GM12891 (cell line): ENCODE measurements around the gene DAPK3.

ENCODE experiments used
- DNase-seq: peaks from one replicate; pipeline ENCODE4 v3.0.0; 2011; ENCODE audit warnings: low spot score; ENCODE audit not compliant: insufficient read length
- FAIRE-seq: peaks from 2 replicates; lab custom pipeline; 2011; peaks lifted over from hg19 to GRCh38; lab: Jason Lieb, UNC
- PAX5 ChIP-seq: IDR thresholded peaks from 2 replicates; pipeline ENCODE4 v1.6.1; 2011; ENCODE audit warnings: low read length, moderate library complexity, mild to moderate bottlenecking; ENCODE audit not compliant: insufficient read depth, severe bottlenecking
- POLR2A ChIP-seq: IDR thresholded peaks from 2 replicates; pipeline ENCODE4 v1.6.1; 2011; ENCODE audit warnings: low read depth, low read length, control low read depth
- POLR2AphosphoS5 ChIP-seq: IDR thresholded peaks from 2 replicates; pipeline ENCODE4 v1.6.1; 2011; ENCODE audit warnings: low read depth, low read length, control low read depth
- POU2F2 ChIP-seq: IDR thresholded peaks from 2 replicates; pipeline ENCODE4 v1.6.1; 2011; ENCODE audit warnings: low read depth, mild to moderate bottlenecking, control low read depth, low read length, moderate library complexity
- SPI1 ChIP-seq: IDR thresholded peaks from 2 replicates; pipeline ENCODE4 v1.6.1; 2011; ENCODE audit warnings: low read depth, low read length, control low read depth
- TAF1 ChIP-seq: IDR thresholded peaks from 2 replicates; pipeline ENCODE4 v1.6.1; 2011; ENCODE audit warnings: low read depth, low read length, control low read depth

The DAPK3 gene

DNA sequence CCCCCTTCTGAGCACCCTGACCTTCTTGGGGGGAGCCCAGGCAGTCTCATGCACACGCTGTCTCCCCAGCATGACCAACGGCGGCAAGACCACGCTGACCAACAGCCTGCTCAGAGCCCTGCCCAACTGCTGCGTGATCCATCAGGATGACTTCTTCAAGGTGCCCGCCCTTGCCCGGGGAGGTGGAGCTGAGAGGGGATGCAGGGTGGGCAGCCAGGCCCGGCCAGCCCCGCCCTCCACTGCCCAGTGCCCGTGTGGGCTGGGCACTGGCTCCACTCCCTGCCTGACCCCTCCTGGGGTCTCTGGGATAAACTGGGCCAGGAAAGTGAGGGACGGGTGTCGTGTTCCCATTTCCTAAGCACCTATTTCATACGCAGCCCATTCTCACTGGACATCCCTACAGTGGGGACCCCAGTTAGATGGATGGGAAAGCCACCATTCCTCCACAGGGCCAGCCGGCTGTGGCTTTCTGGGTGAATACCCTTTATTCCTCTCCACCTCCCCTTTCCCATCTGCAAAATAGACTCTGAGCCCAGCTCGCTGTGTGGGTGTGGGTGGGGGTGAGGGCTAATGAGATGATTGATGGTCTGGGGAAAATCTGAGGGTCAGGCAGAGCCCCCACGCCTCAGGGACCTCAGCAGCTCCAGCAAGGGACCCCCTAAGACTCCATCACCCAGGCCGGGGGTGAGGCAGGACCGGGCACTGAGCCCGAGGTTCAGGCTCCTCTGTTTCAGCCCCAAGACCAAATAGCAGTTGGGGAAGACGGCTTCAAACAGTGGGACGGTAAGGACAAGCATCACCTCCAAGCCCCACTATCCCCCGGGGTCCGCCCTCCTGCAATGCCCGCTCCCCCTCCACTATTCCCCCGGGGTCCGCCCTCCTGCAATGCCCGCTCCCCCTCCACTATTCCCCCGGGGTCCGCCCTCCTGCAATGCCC, 34.1 kb downstream of the DAPK3 start:
- no peak for DNase-seq
- no peak for FAIRE-seq
- TF ChIP-seq POLR2AphosphoS5 (no peak), POU2F2 (no peak), PAX5 (no peak), SPI1 (no peak), POLR2A (no peak), TAF1 (no peak)

DNA sequence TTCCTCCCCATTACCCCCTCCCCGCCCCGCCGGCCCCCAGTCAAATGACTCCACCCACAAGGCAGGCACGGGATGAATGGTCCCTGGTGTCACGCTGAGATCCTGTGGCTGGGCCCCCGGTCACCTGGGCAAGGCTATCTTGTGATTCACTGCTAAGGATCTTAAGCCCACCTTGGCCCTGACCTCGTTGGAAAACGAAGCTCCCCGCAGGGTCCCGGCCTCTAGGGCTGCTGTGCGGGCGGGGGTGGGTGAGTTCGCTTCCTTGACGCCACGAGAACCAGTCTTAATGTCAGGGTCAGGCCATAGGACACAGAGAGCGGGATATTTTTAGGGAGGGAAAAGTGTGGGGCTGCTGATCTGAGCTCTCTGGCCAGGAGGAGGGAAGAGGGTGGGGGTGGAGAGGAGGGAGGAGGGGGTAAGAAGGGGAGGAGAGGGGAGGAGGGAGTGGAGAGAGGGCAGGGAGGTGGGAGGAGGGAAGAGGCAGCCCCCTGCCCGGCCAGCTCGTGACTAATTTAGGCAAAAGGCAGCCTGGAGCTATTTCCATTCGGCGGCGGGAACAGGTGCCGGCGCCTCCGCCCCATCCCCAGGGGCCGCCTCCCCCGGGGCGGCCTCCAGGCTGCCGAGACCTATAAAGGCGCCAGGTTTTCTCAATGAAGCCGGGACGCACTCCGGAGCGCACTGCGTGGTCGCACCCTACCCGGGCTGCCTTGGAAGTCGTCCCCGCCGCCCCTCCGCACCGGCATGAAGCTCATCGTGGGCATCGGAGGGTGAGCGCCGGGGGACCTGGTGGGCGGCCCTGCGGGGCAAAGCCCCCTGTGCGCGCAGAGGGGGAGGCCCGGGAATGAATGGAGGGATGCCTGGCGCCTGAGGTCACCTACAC, 37.7 kb downstream of the DAPK3 start, which contains the start of gene NMRK2:
Gene NMRK2, plus strand, starts transcription at position 139 of the 880 bp plus-strand sequence. Its CDS starts 603 bp downstream, at position 742.
- no peak for DNase-seq
- TF ChIP-seq PAX5 = no peak
- TF ChIP-seq POLR2AphosphoS5 = no peak
- no peak for TF ChIP-seq TAF1
- no peak for TF ChIP-seq POU2F2
- TF ChIP-seq SPI1 = no peak
- no peak for TF ChIP-seq POLR2A
- FAIRE-seq = no peak

DNA sequence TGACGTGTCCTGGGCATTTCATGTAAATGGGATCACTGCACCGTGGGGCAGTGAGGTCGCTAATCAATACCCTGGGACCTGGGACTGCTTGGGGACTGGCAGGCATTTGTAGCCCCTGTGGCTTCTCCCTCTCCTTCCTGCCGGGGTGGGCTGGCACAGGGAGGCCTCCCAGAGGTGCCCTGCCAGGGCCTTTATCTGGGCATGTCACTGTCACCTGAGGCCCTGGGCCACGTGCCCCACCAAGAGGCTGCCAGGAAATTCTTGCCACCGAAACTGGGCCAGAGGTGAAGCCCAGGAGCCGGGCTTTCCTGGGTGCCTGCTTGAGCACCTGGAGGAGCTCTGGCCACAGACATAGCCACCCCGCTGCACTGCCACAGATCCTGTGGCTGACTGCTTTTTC, 39.9 kb downstream of the DAPK3 start:
- TF ChIP-seq PAX5 (no peak), SPI1 (no peak), TAF1 (no peak), POLR2AphosphoS5 (no peak), POU2F2 (no peak), POLR2A (no peak)
- DNase-seq = no peak
- FAIRE-seq = no peak

- DNase-seq = no peak
- TF ChIP-seq POU2F2 (no peak), POLR2AphosphoS5 (no peak), PAX5 (no peak), POLR2A (no peak), TAF1 (no peak), SPI1 (no peak)
Observed at GRCh38 chr19:3923912-3924311, 47.0 kb downstream of the DAPK3 start.

DNA sequence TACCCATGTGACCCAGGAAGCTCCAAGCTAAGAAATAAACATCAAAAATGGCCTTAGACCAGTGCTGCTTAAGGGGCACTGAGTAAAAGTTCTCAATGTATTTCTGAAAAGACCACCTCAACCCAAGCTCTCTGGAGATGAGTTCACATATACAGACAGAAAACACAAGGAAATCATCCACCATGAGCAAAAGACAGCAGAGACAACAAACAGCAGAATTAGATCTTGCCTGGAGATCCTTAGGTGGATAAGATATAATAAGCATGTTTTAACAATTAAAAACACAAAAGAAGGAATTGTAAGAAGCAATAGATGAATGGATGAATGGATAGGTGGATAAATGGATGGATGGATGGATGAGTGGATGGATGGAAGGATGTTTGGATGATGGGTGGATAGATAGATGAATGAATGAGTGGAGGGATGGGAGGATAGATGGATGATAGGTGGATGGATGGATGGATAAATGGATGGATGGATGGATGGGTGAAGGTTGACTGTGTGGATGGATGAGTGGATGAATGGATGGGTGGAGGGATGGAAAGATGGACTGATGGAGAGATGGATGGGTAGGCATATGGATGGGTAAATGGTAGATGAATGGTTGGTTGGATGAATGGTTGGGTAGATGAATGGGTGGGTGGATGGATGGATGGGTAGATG, 47.7 kb downstream of the DAPK3 start:
- no peak for DNase-seq
- no peak for FAIRE-seq
- no peak for TF ChIP-seq PAX5
- no peak for TF ChIP-seq POLR2AphosphoS5
- TF ChIP-seq POLR2A = no peak
- TF ChIP-seq POU2F2 = no peak
- no peak for TF ChIP-seq TAF1
- no peak for TF ChIP-seq SPI1

More at GRCh38 chr19:3923912-3924311, 47.0 kb downstream of the DAPK3 start:
- FAIRE-seq = no peak

DNA sequence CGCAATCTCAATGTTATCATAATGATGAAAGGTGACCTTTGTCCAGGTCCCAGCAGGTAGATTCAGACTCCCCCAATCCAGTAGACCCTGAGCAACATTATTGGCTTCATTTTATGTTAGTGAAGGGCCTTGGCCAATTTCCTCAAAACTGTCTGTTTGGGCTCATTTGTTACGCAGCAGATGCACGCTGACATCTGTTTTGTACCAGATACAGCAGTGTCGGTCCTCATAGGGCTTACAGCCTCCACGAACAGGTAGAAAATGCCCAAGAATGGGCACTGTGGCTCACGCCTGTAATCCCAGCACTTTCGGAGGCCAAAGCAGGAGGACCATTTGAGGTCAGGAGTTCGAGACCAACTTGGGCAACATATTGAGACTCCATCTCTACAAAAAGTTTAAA, 51.1 kb downstream of the DAPK3 start:
- DNase-seq (no peak), FAIRE-seq (no peak)
- TF ChIP-seq PAX5 (no peak), SPI1 (no peak), POLR2AphosphoS5 (no peak), TAF1 (no peak), POLR2A (no peak), POU2F2 (no peak)

GRCh38 chr19:3916033-3916432, 54.9 kb downstream of the DAPK3 start:
- no peak for DNase-seq
- no peak for TF ChIP-seq PAX5
- no peak for TF ChIP-seq POLR2A
- no peak for TF ChIP-seq SPI1
- TF ChIP-seq POLR2AphosphoS5 = no peak
- no peak for TF ChIP-seq TAF1
- no peak for TF ChIP-seq POU2F2
- no peak for FAIRE-seq

- no peak for DNase-seq
- TF ChIP-seq TAF1 = no peak
- TF ChIP-seq POLR2AphosphoS5 = no peak
- TF ChIP-seq POU2F2 = no peak
- TF ChIP-seq POLR2A = no peak
- no peak for TF ChIP-seq PAX5
- no peak for TF ChIP-seq SPI1
- FAIRE-seq = no peak
Observed at GRCh38 chr19:3914199-3914598, 56.7 kb downstream of the DAPK3 start.
